VCaP (cell line): Measurements from ENCODE around the gene RNF167.
A peak's percentile ranks its signal among the peaks of the same experiment; 100 is the strongest.

ENCODE experiments used
- H3K27ac ChIP-seq: fragments of 450-650 bp; 2 replicates; pipeline ENCODE4 v1.5.1; 2017
- TF ChIP-seq, protein P1 (sequence below): fragments of 450-650 bp; conservative IDR thresholded peaks from 2 replicates; pipeline ENCODE4 v1.5.1; 2017; ENCODE audit warnings: mild to moderate bottlenecking, moderate library complexity

Gene RNF167

DNA sequence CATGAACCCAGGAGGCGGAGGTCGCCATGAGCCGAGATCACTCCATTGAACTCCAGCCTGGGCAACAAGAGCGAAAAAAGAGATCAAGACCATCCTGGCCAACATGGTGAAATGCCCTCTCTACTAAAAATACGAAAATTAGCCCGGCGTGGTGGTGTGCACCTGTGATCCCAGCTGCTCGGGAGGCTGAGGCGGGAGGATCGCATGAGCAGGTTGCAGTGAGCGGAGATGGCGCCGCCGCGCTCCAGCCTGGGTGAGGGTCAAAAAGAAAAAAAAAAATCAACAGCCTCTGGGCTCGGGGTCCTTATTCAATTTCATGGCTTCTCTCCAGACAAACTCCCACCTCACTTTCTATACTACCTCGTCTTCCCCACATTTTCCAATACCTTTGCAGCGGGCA is 11.2 kb upstream of the RNF167 start:
- TF ChIP-seq, protein P1, sequence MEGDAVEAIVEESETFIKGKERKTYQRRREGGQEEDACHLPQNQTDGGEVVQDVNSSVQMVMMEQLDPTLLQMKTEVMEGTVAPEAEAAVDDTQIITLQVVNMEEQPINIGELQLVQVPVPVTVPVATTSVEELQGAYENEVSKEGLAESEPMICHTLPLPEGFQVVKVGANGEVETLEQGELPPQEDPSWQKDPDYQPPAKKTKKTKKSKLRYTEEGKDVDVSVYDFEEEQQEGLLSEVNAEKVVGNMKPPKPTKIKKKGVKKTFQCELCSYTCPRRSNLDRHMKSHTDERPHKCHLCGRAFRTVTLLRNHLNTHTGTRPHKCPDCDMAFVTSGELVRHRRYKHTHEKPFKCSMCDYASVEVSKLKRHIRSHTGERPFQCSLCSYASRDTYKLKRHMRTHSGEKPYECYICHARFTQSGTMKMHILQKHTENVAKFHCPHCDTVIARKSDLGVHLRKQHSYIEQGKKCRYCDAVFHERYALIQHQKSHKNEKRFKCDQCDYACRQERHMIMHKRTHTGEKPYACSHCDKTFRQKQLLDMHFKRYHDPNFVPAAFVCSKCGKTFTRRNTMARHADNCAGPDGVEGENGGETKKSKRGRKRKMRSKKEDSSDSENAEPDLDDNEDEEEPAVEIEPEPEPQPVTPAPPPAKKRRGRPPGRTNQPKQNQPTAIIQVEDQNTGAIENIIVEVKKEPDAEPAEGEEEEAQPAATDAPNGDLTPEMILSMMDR: no peak

DNA sequence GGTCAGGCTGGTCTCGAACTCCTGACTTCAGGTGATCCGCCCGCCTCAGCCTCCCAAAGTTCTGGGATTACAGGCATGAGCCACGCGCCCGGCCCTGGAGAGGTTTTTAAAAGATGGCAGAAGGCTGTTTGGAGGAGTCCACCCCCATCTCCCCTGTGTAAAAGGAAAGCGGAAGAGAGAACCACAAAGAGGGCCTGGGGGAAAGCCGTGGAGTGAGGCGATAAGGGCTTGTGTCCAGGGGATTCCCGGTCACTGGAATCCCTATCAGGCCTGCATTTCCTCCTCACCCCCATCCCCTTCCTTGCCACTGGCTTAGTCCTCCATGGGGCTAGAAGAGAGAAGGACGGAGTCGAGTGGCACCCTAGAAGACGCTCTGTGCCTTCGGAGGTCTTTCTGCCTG is 8.1 kb upstream of the RNF167 start, which contains the start of gene GP1BA:
Gene GP1BA, plus strand, starts transcription at position 315 of the 400 bp plus-strand sequence. CDS start 328 bp downstream, outside the sequence.
- TF ChIP-seq, protein P1: no peak
- H3K27ac ChIP-seq: no peak within 1 kb of the TSS

More for the DNA sequence above, 11.2 kb upstream of the RNF167 start:
- no peak overlapping the region for H3K27ac ChIP-seq

DNA sequence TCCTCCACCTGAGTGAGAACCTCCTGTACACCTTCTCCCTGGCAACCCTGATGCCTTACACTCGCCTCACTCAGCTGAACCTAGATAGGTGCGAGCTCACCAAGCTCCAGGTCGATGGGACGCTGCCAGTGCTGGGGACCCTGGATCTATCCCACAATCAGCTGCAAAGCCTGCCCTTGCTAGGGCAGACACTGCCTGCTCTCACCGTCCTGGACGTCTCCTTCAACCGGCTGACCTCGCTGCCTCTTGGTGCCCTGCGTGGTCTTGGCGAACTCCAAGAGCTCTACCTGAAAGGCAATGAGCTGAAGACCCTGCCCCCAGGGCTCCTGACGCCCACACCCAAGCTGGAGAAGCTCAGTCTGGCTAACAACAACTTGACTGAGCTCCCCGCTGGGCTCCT is 7.3 kb upstream of the RNF167 start:
- TF ChIP-seq, protein P1: no peak
- no peak overlapping the region for H3K27ac ChIP-seq

DNA sequence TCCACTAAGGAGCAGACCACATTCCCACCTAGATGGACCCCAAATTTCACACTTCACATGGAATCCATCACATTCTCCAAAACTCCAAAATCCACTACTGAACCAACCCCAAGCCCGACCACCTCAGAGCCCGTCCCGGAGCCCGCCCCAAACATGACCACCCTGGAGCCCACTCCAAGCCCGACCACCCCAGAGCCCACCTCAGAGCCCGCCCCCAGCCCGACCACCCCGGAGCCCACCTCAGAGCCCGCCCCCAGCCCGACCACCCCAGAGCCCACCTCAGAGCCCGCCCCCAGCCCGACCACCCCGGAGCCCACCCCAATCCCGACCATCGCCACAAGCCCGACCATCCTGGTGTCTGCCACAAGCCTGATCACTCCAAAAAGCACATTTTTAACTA is 6.4 kb upstream of the RNF167 start:
- TF ChIP-seq, protein P1: no peak
- no peak overlapping the region for H3K27ac ChIP-seq

DNA sequence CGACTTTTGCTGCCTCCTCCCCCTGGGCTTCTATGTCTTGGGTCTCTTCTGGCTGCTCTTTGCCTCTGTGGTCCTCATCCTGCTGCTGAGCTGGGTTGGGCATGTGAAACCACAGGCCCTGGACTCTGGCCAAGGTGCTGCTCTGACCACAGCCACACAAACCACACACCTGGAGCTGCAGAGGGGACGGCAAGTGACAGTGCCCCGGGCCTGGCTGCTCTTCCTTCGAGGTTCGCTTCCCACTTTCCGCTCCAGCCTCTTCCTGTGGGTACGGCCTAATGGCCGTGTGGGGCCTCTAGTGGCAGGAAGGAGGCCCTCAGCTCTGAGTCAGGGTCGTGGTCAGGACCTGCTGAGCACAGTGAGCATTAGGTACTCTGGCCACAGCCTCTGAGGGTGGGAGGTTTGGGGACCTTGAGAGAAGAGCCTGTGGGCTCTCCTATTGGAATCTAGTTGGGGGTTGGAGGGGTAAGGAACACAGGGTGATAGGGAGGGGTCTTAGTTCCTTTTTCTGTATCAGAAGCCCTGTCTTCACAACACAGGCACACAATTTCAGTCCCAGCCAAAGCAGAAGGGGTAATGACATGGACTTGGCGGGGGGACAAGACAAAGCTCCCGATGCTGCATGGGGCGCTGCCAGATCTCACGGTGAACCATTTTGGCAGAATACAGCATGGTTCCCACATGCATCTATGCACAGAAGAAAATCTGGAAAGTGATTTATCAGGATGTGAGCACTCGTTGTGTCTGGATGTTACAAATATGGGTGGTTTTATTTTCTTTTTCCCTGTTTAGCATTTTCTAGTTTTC is 5.7 kb upstream of the RNF167 start:
- TF ChIP-seq, protein P1: peak; percentile 19; the same call in 1 of the 2 replicates
- no peak overlapping the region for H3K27ac ChIP-seq

DNA sequence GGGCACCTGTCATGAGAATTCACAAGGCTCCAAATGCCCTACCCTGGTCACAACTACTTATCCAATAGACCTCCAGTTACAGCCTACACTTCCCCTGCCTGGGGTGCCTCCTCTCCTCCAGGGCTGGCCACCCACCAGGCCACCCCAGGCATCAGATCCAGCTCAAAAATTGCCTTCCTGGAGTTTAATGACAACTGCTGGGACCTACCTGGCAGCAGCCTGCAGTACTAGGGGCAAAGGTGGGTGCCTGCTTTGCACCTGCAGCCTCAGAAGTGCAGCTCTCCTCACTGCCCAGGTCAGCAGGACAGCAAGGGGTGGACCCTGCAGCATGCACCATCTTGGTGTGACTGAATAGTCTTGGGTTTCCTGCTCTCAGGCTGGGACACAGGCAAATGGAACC is 4.4 kb upstream of the RNF167 start:
- no peak overlapping the region for H3K27ac ChIP-seq
- TF ChIP-seq, protein P1: no peak

DNA sequence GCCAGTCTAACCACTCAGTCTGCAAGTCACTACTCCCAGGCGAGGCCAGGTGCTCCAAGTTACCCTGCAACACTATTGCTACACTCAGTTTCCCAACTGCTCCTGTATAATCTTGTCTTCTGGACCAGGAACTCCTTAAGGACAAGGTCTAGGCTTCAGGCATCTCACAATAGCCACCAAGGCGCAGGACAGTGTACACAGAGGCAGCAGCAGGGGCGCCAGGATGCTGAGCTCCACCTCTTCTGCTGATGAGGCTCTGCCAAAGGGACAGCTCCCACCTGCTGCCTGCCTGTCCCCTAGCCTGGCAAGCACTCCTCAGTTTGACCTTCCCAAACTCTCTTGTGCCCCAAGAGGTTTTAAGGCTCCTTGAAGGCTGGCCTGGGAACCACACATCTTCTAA is 3.6 kb upstream of the RNF167 start:
- no peak overlapping the region for H3K27ac ChIP-seq
- TF ChIP-seq, protein P1: no peak
